PFSK-1 (cell line): ENCODE data around the gene NDC1.

ENCODE experiments used
- FOXP2 ChIP-seq: optimal IDR thresholded peaks from 2 replicates; pipeline ENCODE3; 2011; ENCODE audit warnings: borderline replicate concordance, control low read depth, inconsistent platforms; ENCODE audit not compliant: insufficient read depth; ENCODE audit errors: extremely low read length, extremely low read depth
- POLR2AphosphoS5 ChIP-seq: IDR thresholded peaks from 2 replicates; pipeline ENCODE4 v1.6.1; 2012; ENCODE audit warnings: low read depth, mild to moderate bottlenecking, control low read depth, low read length, moderate library complexity
- REST ChIP-seq, 2 experiments: IDR thresholded peaks; 2 replicates each; pipeline versions ENCODE4 v1.6.1 to v1.8.0; 2011 to 2012; ENCODE audit warnings: low read depth in 2 of 2, low read length in 2 of 2, control low read depth in 1 of 2, inconsistent platforms in 1 of 2, mild to moderate bottlenecking in 1 of 2, moderate library complexity in 1 of 2; ENCODE audit not compliant: insufficient read depth in 1 of 2
- SIN3A ChIP-seq: IDR thresholded peaks from 2 replicates; pipeline ENCODE4 v1.6.1; 2012; ENCODE audit warnings: mild to moderate bottlenecking, low read length, moderate library complexity, borderline replicate concordance; ENCODE audit not compliant: insufficient read depth
- TAF1 ChIP-seq: IDR thresholded peaks from 2 replicates; pipeline ENCODE4 v1.6.1; 2012; ENCODE audit warnings: low read length, control low read depth, borderline replicate concordance; ENCODE audit not compliant: insufficient read depth

- no peak for TF ChIP-seq REST (IDR thresholded peaks at IDR 0.05; ENCODE audit: insufficient read depth in 1 of 2, low read depth in 2 of 2, low read length in 2 of 2)
- no peak for TF ChIP-seq SIN3A
- TF ChIP-seq TAF1 = no peak
- TF ChIP-seq POLR2AphosphoS5 = no peak
- TF ChIP-seq FOXP2 = no peak
Observed at GRCh38 chr1:53718443-53718842, 119.7 kb downstream of the NDC1 start.
